Small intestine (tissue), 16 donors: ENCODE results near the gene METRN. TPM values are rescaled to one million over a fixed set of nuclear protein-coding genes. Genes with fewer than 3 reads are reported as not detected.
A peak's percentile ranks its signal among the peaks of the same experiment; 100 is the strongest.

ENCODE experiments used
- DNase-seq, 2 donors: peaks; one replicate each; pipeline versions ENCODE4 v3.0.0 to v3.0.0-alpha.2; 2013
- FAIRE-seq: peaks from 2 replicates; lab custom pipeline; 2012; peaks lifted over from hg19 to GRCh38; lab: Jason Lieb, UNC
- H3K27ac ChIP-seq, 3 donors: one replicate each; pipeline ENCODE4 v1.5.1; 2013; ENCODE audit warnings: low read length in 2 of 3, mild to moderate bottlenecking in 2 of 3, control low read depth in 1 of 3, inconsistent platforms in 1 of 3, low read depth in 1 of 3, moderate library complexity in 1 of 3
- H3K27me3 ChIP-seq, 3 donors: one replicate each; pipeline ENCODE4 v1.6.1; 2013; ENCODE audit warnings: low read length in 3 of 3, inconsistent platforms in 1 of 3; ENCODE audit not compliant: control insufficient read depth in 3 of 3, insufficient read depth in 3 of 3
- H3K36me3 ChIP-seq, 3 donors: one replicate each; pipeline ENCODE4 v1.6.1; 2013; ENCODE audit warnings: low read length in 3 of 3, inconsistent platforms in 1 of 3, low read depth in 1 of 3, mild to moderate bottlenecking in 1 of 3, moderate library complexity in 1 of 3; ENCODE audit not compliant: control insufficient read depth in 3 of 3, insufficient read depth in 2 of 3
- H3K4me1 ChIP-seq, 3 donors: one replicate each; pipeline ENCODE4 v1.6.1; 2013; ENCODE audit warnings: low read length in 2 of 3, inconsistent platforms in 1 of 3, low read depth in 1 of 3, mild to moderate bottlenecking in 1 of 3, moderate library complexity in 1 of 3; ENCODE audit not compliant: control insufficient read depth in 3 of 3, insufficient read depth in 2 of 3
- H3K4me3 ChIP-seq, 3 donors: one replicate each; pipeline ENCODE4 v1.5.1; 2013; ENCODE audit warnings: low read length in 3 of 3, control low read depth in 1 of 3, inconsistent platforms in 1 of 3, low read depth in 1 of 3, mild to moderate bottlenecking in 1 of 3, moderate library complexity in 1 of 3
- H3K9me3 ChIP-seq, 2 donors: one replicate each; pipeline ENCODE4 v1.6.1; 2013; ENCODE audit warnings: low read depth in 1 of 2, low read length in 1 of 2; ENCODE audit not compliant: control insufficient read depth in 2 of 2, insufficient read depth in 1 of 2
- WGBS, 3 donors: extraction: QIAGEN DNeasy Blood & Tissue Kit; methylation state at CpG; one replicate each; pipeline ENCODE4 v1.1.7; 2013; 5-methylcytosine and 5-hydroxymethylcytosine counted together
- long read RNA-seq, 10 donors: transcript quantifications; one replicate each; lab custom pipeline, GENCODE V29; 2026
- polyA plus RNA-seq, 4 donors: library from polyadenylated mRNA; stranded (reverse) in 3 of 4; unstranded in 1 of 4; fragments of 200-250 nt in 3 of 4; fragments of 120-200 nt in 1 of 4; gene quantifications; one replicate each; pipeline versions ENCODE4 v1.2.1 to v1.2.3, GENCODE V29; 2013
- donor health status: healthy with polysubstance abuse.
- donor health status: control.
- donor health status: control.
- donor health status: Bipolar disorder and iron deficiency.
- donor health status: healthy.

The METRN gene
- 10 to 100 TPM in 2 of 4 donors, 1 to 10 TPM in 2; 4.9 to 14.1 (median 9.3) TPM for polyA plus RNA-seq
- long read RNA-seq, donor 1, result 0 reads
- long read RNA-seq, donor 2, transcript METRN-204 (4 exons, 3,325 nt), result major isoform, 6 of 6 reads
- long read RNA-seq, donor 2, partial matches to known transcripts, result 0 of 6 reads
- long read RNA-seq, donor 2, other reads (novel, unspliced or antisense), result 0 of 6 reads
- long read RNA-seq, donor 3, transcript METRN-204 (4 exons, 3,325 nt), result major isoform, 6 of 9 reads
- long read RNA-seq, donor 3, partial matches to known transcripts, result 0 of 9 reads
- long read RNA-seq, donor 3, other reads (novel, unspliced or antisense), result 0 of 9 reads
- long read RNA-seq, donor 4, result 0 reads
- long read RNA-seq, donor 5, transcript METRN-204 (4 exons, 3,325 nt), result major isoform, 8 of 8 reads
- long read RNA-seq, donor 5, partial matches to known transcripts, result 0 of 8 reads
- long read RNA-seq, donor 5, other reads (novel, unspliced or antisense), result 0 of 8 reads
- long read RNA-seq, donor 6, partial matches to known transcripts, result 0 of 4 reads
- long read RNA-seq, donor 6, other reads (novel, unspliced or antisense), result 0 of 4 reads
- long read RNA-seq, donor 7, transcript METRN-204 (4 exons, 3,325 nt), result major isoform, 21 of 48 reads
- long read RNA-seq, donor 7, transcript METRN-201 (3 exons, 915 nt), result minor isoform, 5 of 48 reads
- long read RNA-seq, donor 7, partial matches to known transcripts, result 19 of 48 reads
- long read RNA-seq, donor 7, other reads (novel, unspliced or antisense), result 0 of 48 reads
- long read RNA-seq, donor 8, partial matches to known transcripts, result 0 of 3 reads
- long read RNA-seq, donor 8, other reads (novel, unspliced or antisense), result 0 of 3 reads
- long read RNA-seq, donor 9, partial matches to known transcripts, result 0 of 4 reads
- long read RNA-seq, donor 9, other reads (novel, unspliced or antisense), result 0 of 4 reads
- long read RNA-seq, donor 10, transcript METRN-204 (4 exons, 3,325 nt), result major isoform, 17 of 21 reads
- long read RNA-seq, donor 10, partial matches to known transcripts, result 0 of 21 reads
- long read RNA-seq, donor 10, other reads (novel, unspliced or antisense), result 0 of 21 reads

GRCh38 chr16:714558-715476 lies at the start of gene METRN:
TSS of gene METRN (plus strand) at chr16:715118. CDS start at chr16:715290, 172 bp downstream.
- Histone ChIP-seq H3K4me1 (peaks cover 4 to 36% (median 6%) of the 10 kb centered on the region in 3 donors), H3K4me3 (peak within 1 kb of the TSS; percentile 13 to 61 (median 51)), H3K36me3 (no peaks in the 10 kb centered on the region), H3K9me3 (no peaks in the 10 kb centered on the region), H3K27ac (no peak within 1 kb of the TSS), H3K27me3 (peaks cover 4 to 45% (median 10%) of the 10 kb centered on the region in 3 donors)
- peak; percentile 81 to 93 for DNase-seq
- whole genome bisulfite sequencing, 3 donors, result 5 to 9% (median 7%) methylated on average over 53 to 108 of the region's 108 CpGs
- no peak for FAIRE-seq

GRCh38 chr16:666572-666971 lies 48.3 kb upstream of the METRN start:
- WGBS, 3 donors, result 88 to 92% (median 91%) methylated on average over 13 of the region's 13 CpGs
- Histone ChIP-seq H3K4me3 (no peak overlapping the region), H3K27ac (no peak overlapping the region), H3K4me1 (peaks cover 0 to 16% (median 0%) of the 10 kb centered on the region in 3 donors), H3K9me3 (no peaks in the 10 kb centered on the region), H3K27me3 (no peaks in the 10 kb centered on the region), H3K36me3 (peaks cover 5 to 77% (median 8%) of the 10 kb centered on the region in 3 donors)
- FAIRE-seq (no peak), DNase-seq (no peak)

- Histone ChIP-seq H3K36me3 (peaks cover 12 to 77% (median 15%) of the 10 kb centered on the region in 3 donors), H3K9me3 (no peaks in the 10 kb centered on the region), H3K27ac (peak overlapping the region in 1 of 3 donors; percentile 48), H3K27me3 (no peaks in the 10 kb centered on the region), H3K4me3 (no peak overlapping the region), H3K4me1 (peaks cover 0 to 10% (median 0%) of the 10 kb centered on the region in 3 donors)
- no peak for FAIRE-seq
- no peak for DNase-seq
- 78 to 85% (median 78%) methylated on average over 22 of the region's 22 CpGs for WGBS, 3 donors
Observed at GRCh38 chr16:667113-667779, 47.7 kb upstream of the METRN start.

- H3K27ac ChIP-seq, result peak within 1 kb of the TSS; percentile 48 to 71 (median 61)
- no peak for FAIRE-seq
- WGBS, 3 donors, result 0 to 1% (median 0%) methylated on average over 53 to 78 of the region's 78 CpGs
Observed at GRCh38 chr16:667780-668518, 47.0 kb upstream of the METRN start, which contains the start of gene RHOT2. TSS of gene RHOT2 (plus strand) at chr16:668132. CDS start at chr16:668200, 68 bp downstream.

GRCh38 chr16:668519-669171 lies 46.3 kb upstream of the METRN start:
- Histone ChIP-seq H3K36me3 (peaks cover 15 to 78% (median 21%) of the 10 kb centered on the region in 3 donors), H3K27me3 (no peaks in the 10 kb centered on the region), H3K4me3 (peak overlapping the region; percentile 87 to 95 (median 94)), H3K27ac (peak overlapping the region; percentile 22 to 71 (median 61)), H3K4me1 (peaks cover 0 to 10% (median 0%) of the 10 kb centered on the region in 3 donors), H3K9me3 (no peaks in the 10 kb centered on the region)
- no peak for FAIRE-seq
- WGBS, 3 donors, result 5 to 6% (median 5%) methylated on average over 35 to 50 of the region's 50 CpGs
- DNase-seq, result peak in 1 of 2 donors; percentile 39

More at GRCh38 chr16:667780-668518, 47.0 kb upstream of the METRN start, which contains the start of gene RHOT2:
- H3K4me3 ChIP-seq, result peak within 1 kb of the TSS; percentile 87 to 95 (median 94)
- peak; percentile 92 to 96 for DNase-seq
- no peaks in the 10 kb centered on the region for H3K9me3 ChIP-seq
- H3K4me1 ChIP-seq, result peaks cover 0 to 10% (median 0%) of the 10 kb centered on the region in 3 donors
- H3K36me3 ChIP-seq, result peaks cover 15 to 77% (median 19%) of the 10 kb centered on the region in 3 donors
- H3K27me3 ChIP-seq, result no peaks in the 10 kb centered on the region

- Histone ChIP-seq H3K27me3 (no peaks in the 10 kb centered on the region), H3K36me3 (peaks cover 15 to 81% (median 21%) of the 10 kb centered on the region in 3 donors), H3K9me3 (no peaks in the 10 kb centered on the region), H3K4me1 (peaks cover 0 to 14% (median 0%) of the 10 kb centered on the region in 3 donors), H3K4me3 (no peak overlapping the region), H3K27ac (no peak overlapping the region)
- 91 to 97% (median 93%) methylated on average over 9 to 13 of the region's 13 CpGs for WGBS, 3 donors
- no peak for FAIRE-seq
- no peak for DNase-seq
Observed at GRCh38 chr16:669666-670065, 45.3 kb upstream of the METRN start.
